Liver (tissue), 3 donors: ENCODE data around the gene GAS2L1.

Source experiments
- ATF3 ChIP-seq: IDR thresholded peaks from 2 replicates; pipeline ENCODE4 v1.6.1; 2016; ENCODE audit warnings: antibody characterized with exemption
- CTCF ChIP-seq: fragments of 150-350 bp; IDR thresholded peaks from 2 replicates; pipeline ENCODE4 v1.5.1; 2017; ENCODE audit warnings: improper control_type of control experiment, low read depth, low read length; ENCODE audit not compliant: missing input control
- EGR1 ChIP-seq, 2 donors: IDR thresholded peaks; 2 replicates each; pipeline ENCODE4 v1.6.1; 2016 to 2018; ENCODE audit warnings: antibody characterized with exemption in 2 of 2, low read depth in 2 of 2
- FOXA1 ChIP-seq: IDR thresholded peaks from 2 replicates; pipeline ENCODE4 v1.6.1; 2016; ENCODE audit warnings: antibody characterized with exemption
- FOXA2 ChIP-seq: IDR thresholded peaks from 2 replicates; pipeline ENCODE4 v1.6.1; 2016; ENCODE audit warnings: antibody characterized with exemption
- GABPA ChIP-seq, 2 donors: IDR thresholded peaks in 1 of 2; conservative IDR thresholded peaks in 1 of 2; 2 replicates each; pipeline ENCODE4 v1.6.1; 2016; ENCODE audit warnings: antibody characterized with exemption in 2 of 2, mild to moderate bottlenecking in 1 of 2, moderate library complexity in 1 of 2
- JUND ChIP-seq, 2 donors: IDR thresholded peaks; 2 replicates each; pipeline ENCODE4 v1.6.1; 2016; ENCODE audit warnings: antibody characterized with exemption in 2 of 2
- MAX ChIP-seq: IDR thresholded peaks from 2 replicates; pipeline ENCODE4 v1.6.1; 2016; ENCODE audit warnings: antibody characterized with exemption
- RAD21 ChIP-seq, 2 donors: IDR thresholded peaks; 2 replicates each; pipeline ENCODE4 v1.6.1; 2016; ENCODE audit warnings: antibody characterized with exemption in 2 of 2, mild to moderate bottlenecking in 2 of 2
- REST ChIP-seq: IDR thresholded peaks from 2 replicates; pipeline ENCODE4 v1.6.1; 2016; ENCODE audit warnings: antibody characterized with exemption, mild to moderate bottlenecking
- RXRA ChIP-seq, 2 donors: IDR thresholded peaks; 2 replicates each; pipeline ENCODE4 v1.6.1; 2017 to 2018; ENCODE audit warnings: antibody characterized with exemption in 2 of 2, mild to moderate bottlenecking in 1 of 2
- SP1 ChIP-seq: IDR thresholded peaks from 2 replicates; pipeline ENCODE4 v1.6.1; 2018; ENCODE audit warnings: antibody characterized with exemption, mild to moderate bottlenecking
- YY1 ChIP-seq: IDR thresholded peaks from 2 replicates; pipeline ENCODE4 v1.6.1; 2016; ENCODE audit warnings: antibody characterized with exemption, mild to moderate bottlenecking
- ZBTB33 ChIP-seq: IDR thresholded peaks from 2 replicates; pipeline ENCODE4 v1.6.1; 2016; ENCODE audit warnings: antibody characterized with exemption
- donor health status: healthy.
- donor health status: healthy.

GRCh38 chr22:29319072-29319471, 12.6 kb downstream of the GAS2L1 start:
- TF ChIP-seq CTCF, result no peak
- no peak for TF ChIP-seq REST
- TF ChIP-seq SP1, result no peak
- TF ChIP-seq YY1, result no peak
- TF ChIP-seq JUND (IDR thresholded peaks at IDR 0.05), result no peak
- TF ChIP-seq GABPA (IDR thresholded peaks at IDR 0.05 in 1 of 2, conservative IDR thresholded peaks at IDR 0.05 in 1 of 2), result no peak
- TF ChIP-seq EGR1 (IDR thresholded peaks at IDR 0.05; ENCODE audit: low read depth in 2 of 2), result no peak
- no peak for TF ChIP-seq ATF3
- no peak for TF ChIP-seq RAD21 (IDR thresholded peaks at IDR 0.05)
- no peak for TF ChIP-seq FOXA2
- TF ChIP-seq RXRA (IDR thresholded peaks at IDR 0.05), result no peak
- no peak for TF ChIP-seq FOXA1
- no peak for TF ChIP-seq MAX
- no peak for TF ChIP-seq ZBTB33
